ENCODE data around the gene SMIM24.

SMIM24 gene

GRCh38 chr19:3520166-3521103 is 40.1 kb upstream of the SMIM24 start:
- intact Hi-C loops (cut with micrococcal nuclease) = no loop called here
- peaks cover 33% of the 10 kb centered on the region for H3K4me1 Mint-ChIP-seq (ENCODE audit: low read depth)
- H3K27ac Mint-ChIP-seq = peak overlapping the region; percentile 51
- H3K9me3 Mint-ChIP-seq = no peaks in the 10 kb centered on the region
- H3K4me3 Mint-ChIP-seq = no peak overlapping the region
- peaks cover 84% of the 10 kb centered on the region for H3K36me3 Mint-ChIP-seq (ENCODE audit: low read depth)
- H3K27me3 Mint-ChIP-seq = no peaks in the 10 kb centered on the region

GRCh38 chr19:3519126-3519525 is 38.8 kb upstream of the SMIM24 start:
- Mint-ChIP-seq H3K36me3 (ENCODE audit: low read depth) (peaks cover 83% of the 10 kb centered on the region), H3K4me3 (no peak overlapping the region), H3K4me1 (ENCODE audit: low read depth) (peaks cover 39% of the 10 kb centered on the region), H3K27me3 (no peaks in the 10 kb centered on the region), H3K27ac (no peak overlapping the region), H3K9me3 (no peaks in the 10 kb centered on the region)
- intact Hi-C loops (cut with micrococcal nuclease) = no loop called here

GRCh38 chr19:3518659-3519058 is 38.3 kb upstream of the SMIM24 start:
- H3K36me3 Mint-ChIP-seq (ENCODE audit: low read depth) = peaks cover 83% of the 10 kb centered on the region
- no peaks in the 10 kb centered on the region for H3K9me3 Mint-ChIP-seq
- H3K4me1 Mint-ChIP-seq (ENCODE audit: low read depth) = peaks cover 43% of the 10 kb centered on the region
- no peak overlapping the region for H3K27ac Mint-ChIP-seq
- no peak overlapping the region for H3K4me3 Mint-ChIP-seq
- no peaks in the 10 kb centered on the region for H3K27me3 Mint-ChIP-seq
- intact Hi-C loops (cut with micrococcal nuclease) = no loop called here

GRCh38 chr19:3518255-3518654 is 37.9 kb upstream of the SMIM24 start:
- no peaks in the 10 kb centered on the region for H3K9me3 Mint-ChIP-seq

GRCh38 chr19:3517638-3518037 is 37.3 kb upstream of the SMIM24 start:
- peaks cover 49% of the 10 kb centered on the region for H3K4me1 Mint-ChIP-seq (ENCODE audit: low read depth)
- intact Hi-C loops (cut with micrococcal nuclease) = no loop called here
- H3K27me3 Mint-ChIP-seq = no peaks in the 10 kb centered on the region
- no peak overlapping the region for H3K4me3 Mint-ChIP-seq
- H3K36me3 Mint-ChIP-seq (ENCODE audit: low read depth) = peaks cover 80% of the 10 kb centered on the region
- H3K27ac Mint-ChIP-seq = no peak overlapping the region
- H3K9me3 Mint-ChIP-seq = no peaks in the 10 kb centered on the region

More at GRCh38 chr19:3518255-3518654, 37.9 kb upstream of the SMIM24 start:
- no peaks in the 10 kb centered on the region for H3K27me3 Mint-ChIP-seq
- no peak overlapping the region for H3K27ac Mint-ChIP-seq
- peaks cover 47% of the 10 kb centered on the region for H3K4me1 Mint-ChIP-seq (ENCODE audit: low read depth)
- intact Hi-C loops (cut with micrococcal nuclease) = no loop called here
- no peak overlapping the region for H3K4me3 Mint-ChIP-seq
- peaks cover 83% of the 10 kb centered on the region for H3K36me3 Mint-ChIP-seq (ENCODE audit: low read depth)

- intact Hi-C loops (cut with micrococcal nuclease) = no loop called here
- no peaks in the 10 kb centered on the region for H3K9me3 Mint-ChIP-seq
- no peaks in the 10 kb centered on the region for H3K27me3 Mint-ChIP-seq
- H3K4me3 Mint-ChIP-seq = no peak overlapping the region
- peaks cover 54% of the 10 kb centered on the region for H3K4me1 Mint-ChIP-seq (ENCODE audit: low read depth)
- H3K36me3 Mint-ChIP-seq (ENCODE audit: low read depth) = peaks cover 79% of the 10 kb centered on the region
- H3K27ac Mint-ChIP-seq = no peak overlapping the region
These were observed 36.4 kb upstream of the SMIM24 start for GRCh38 chr19:3516675-3517207.

- no peaks in the 10 kb centered on the region for H3K27me3 Mint-ChIP-seq
- no peaks in the 10 kb centered on the region for H3K9me3 Mint-ChIP-seq
- no peak overlapping the region for H3K4me3 Mint-ChIP-seq
- H3K27ac Mint-ChIP-seq = no peak overlapping the region
- intact Hi-C loops (cut with micrococcal nuclease) = no loop called here
- peaks cover 54% of the 10 kb centered on the region for H3K4me1 Mint-ChIP-seq (ENCODE audit: low read depth)
- H3K36me3 Mint-ChIP-seq (ENCODE audit: low read depth) = peaks cover 79% of the 10 kb centered on the region
These were observed 35.6 kb upstream of the SMIM24 start for GRCh38 chr19:3515891-3516422.

- Mint-ChIP-seq H3K4me3 (no peak overlapping the region), H3K27ac (no peak overlapping the region), H3K36me3 (ENCODE audit: low read depth) (peaks cover 80% of the 10 kb centered on the region), H3K9me3 (no peaks in the 10 kb centered on the region), H3K4me1 (ENCODE audit: low read depth) (peaks cover 54% of the 10 kb centered on the region), H3K27me3 (no peaks in the 10 kb centered on the region)
- intact Hi-C loops (cut with micrococcal nuclease) = no loop called here
These were observed 34.6 kb upstream of the SMIM24 start for GRCh38 chr19:3514930-3515329.

- H3K9me3 Mint-ChIP-seq = no peaks in the 10 kb centered on the region
- no peaks in the 10 kb centered on the region for H3K27me3 Mint-ChIP-seq
- no peak overlapping the region for H3K27ac Mint-ChIP-seq
- no peak overlapping the region for H3K4me3 Mint-ChIP-seq
- H3K4me1 Mint-ChIP-seq (ENCODE audit: low read depth) = peaks cover 65% of the 10 kb centered on the region
- peaks cover 80% of the 10 kb centered on the region for H3K36me3 Mint-ChIP-seq (ENCODE audit: low read depth)
- intact Hi-C loops (cut with micrococcal nuclease) = no loop called here
These were observed 33.2 kb upstream of the SMIM24 start for GRCh38 chr19:3513229-3514140.

GRCh38 chr19:3512562-3513228 is 32.4 kb upstream of the SMIM24 start:
- Mint-ChIP-seq H3K9me3 (no peaks in the 10 kb centered on the region), H3K27ac (no peak overlapping the region), H3K4me3 (no peak overlapping the region), H3K4me1 (ENCODE audit: low read depth) (peaks cover 72% of the 10 kb centered on the region), H3K27me3 (no peaks in the 10 kb centered on the region), H3K36me3 (ENCODE audit: low read depth) (peaks cover 80% of the 10 kb centered on the region)
- intact Hi-C loops (cut with micrococcal nuclease) = no loop called here

- Mint-ChIP-seq H3K9me3 (no peaks in the 10 kb centered on the region), H3K4me3 (no peak overlapping the region), H3K4me1 (ENCODE audit: low read depth) (peaks cover 77% of the 10 kb centered on the region), H3K27ac (no peak overlapping the region), H3K27me3 (no peaks in the 10 kb centered on the region), H3K36me3 (ENCODE audit: low read depth) (peaks cover 87% of the 10 kb centered on the region)
- intact Hi-C loops (cut with micrococcal nuclease) = no loop called here
These were observed 31.4 kb upstream of the SMIM24 start for GRCh38 chr19:3511506-3512251.

GRCh38 chr19:3510727-3511126 is 30.4 kb upstream of the SMIM24 start:
- H3K4me3 Mint-ChIP-seq = no peak overlapping the region
- peaks cover 82% of the 10 kb centered on the region for H3K36me3 Mint-ChIP-seq (ENCODE audit: low read depth)
- no peak overlapping the region for H3K27ac Mint-ChIP-seq
- H3K27me3 Mint-ChIP-seq = no peaks in the 10 kb centered on the region
- intact Hi-C loops (cut with micrococcal nuclease) = no loop called here
- no peaks in the 10 kb centered on the region for H3K9me3 Mint-ChIP-seq
- H3K4me1 Mint-ChIP-seq (ENCODE audit: low read depth) = peaks cover 70% of the 10 kb centered on the region

GRCh38 chr19:3509566-3509989 is 29.3 kb upstream of the SMIM24 start:
- Mint-ChIP-seq H3K36me3 (ENCODE audit: low read depth) (peaks cover 76% of the 10 kb centered on the region), H3K27ac (peak overlapping the region; percentile 21), H3K9me3 (no peaks in the 10 kb centered on the region), H3K4me1 (ENCODE audit: low read depth) (peaks cover 74% of the 10 kb centered on the region), H3K27me3 (no peaks in the 10 kb centered on the region), H3K4me3 (no peak overlapping the region)
- intact Hi-C loops (cut with micrococcal nuclease) = no loop called here
